Neural progenitor cell (in vitro differentiated cells): ENCODE results near the gene HUNK. TPM values are rescaled to one million over a fixed set of nuclear protein-coding genes. Genes with fewer than 3 reads are reported as not detected.

ENCODE experiments used
- DNase-seq: peaks from one replicate; pipeline ENCODE4 v3.0.0-alpha.2; 2016; ENCODE audit warnings: low spot score
- H2AFZ ChIP-seq: fragments of 200-600 bp; sonication (generic); replicated peaks from 2 replicates; pipeline ENCODE4 v1.6.1; 2016; ENCODE audit warnings: antibody characterized with exemption
- H3F3A ChIP-seq: fragments of 200-600 bp; sonication (generic); 2 replicates; pipeline ENCODE4 v1.6.1; 2016; ENCODE audit warnings: antibody characterized with exemption, low read depth
- H3K27ac ChIP-seq: fragments of 200-600 bp; sonication (generic); 2 replicates; pipeline ENCODE4 v1.5.1; 2016; ENCODE audit warnings: mild to moderate bottlenecking
- H3K27me3 ChIP-seq: fragments of 200-600 bp; sonication (generic); 2 replicates; pipeline ENCODE4 v1.6.1; 2016; ENCODE audit warnings: mild to moderate bottlenecking, moderate library complexity
- H3K36me3 ChIP-seq: fragments of 200-600 bp; sonication (generic); 2 replicates; pipeline ENCODE4 v1.5.1; 2016
- H3K4me1 ChIP-seq: fragments of 200-600 bp; sonication (generic); 2 replicates; pipeline ENCODE4 v1.6.1; 2016; ENCODE audit warnings: mixed run types
- H3K4me2 ChIP-seq: fragments of 200-600 bp; sonication (generic); 2 replicates; pipeline ENCODE4 v1.6.1; 2016
- H3K4me3 ChIP-seq: fragments of 200-600 bp; sonication (generic); 2 replicates; pipeline ENCODE4 v1.5.1; 2016
- H3K79me2 ChIP-seq: fragments of 200-600 bp; sonication (generic); 2 replicates; pipeline ENCODE4 v1.6.1; 2016; ENCODE audit warnings: low read depth
- H3K9ac ChIP-seq: fragments of 200-600 bp; sonication (generic); 2 replicates; pipeline ENCODE4 v1.6.1; 2016
- H3K9me3 ChIP-seq: fragments of 200-600 bp; sonication (generic); 2 replicates; pipeline ENCODE4 v1.5.1; 2016; ENCODE audit warnings: low read depth
- H4K20me1 ChIP-seq: fragments of 200-600 bp; sonication (generic); 2 replicates; pipeline ENCODE4 v1.6.1; 2016; ENCODE audit warnings: low read depth
- H3K27ac Mint-ChIP-seq: 3 replicates; pipeline ENCODE4 v1.8.0; 2021; ENCODE audit warnings: mixed read lengths
- H3K27me3 Mint-ChIP-seq: 2 replicates; pipeline ENCODE4 v1.8.0; 2022; ENCODE audit warnings: low read depth, mild to moderate bottlenecking, inconsistent platforms, moderate library complexity, mixed read lengths; ENCODE audit not compliant: insufficient read depth
- H3K36me3 Mint-ChIP-seq: 3 replicates; pipeline ENCODE4 v1.8.0; 2021; ENCODE audit warnings: mixed read lengths
- H3K4me1 Mint-ChIP-seq: 3 replicates; pipeline ENCODE4 v1.8.0; 2021; ENCODE audit warnings: mixed read lengths
- H3K4me3 Mint-ChIP-seq: 3 replicates; pipeline ENCODE4 v1.8.0; 2021; ENCODE audit warnings: mild to moderate bottlenecking, moderate library complexity, mixed read lengths
- H3K9me3 Mint-ChIP-seq: 3 replicates; pipeline ENCODE4 v1.8.0; 2020; ENCODE audit warnings: mixed read lengths
- EZH2 ChIP-seq: fragments of 200-600 bp; sonication (generic); IDR thresholded peaks from 2 replicates; pipeline ENCODE4 v1.6.1; 2017; ENCODE audit warnings: antibody characterized with exemption, mild to moderate bottlenecking, moderate library complexity
- EZH2phosphoT487 ChIP-seq: fragments of 200-600 bp; sonication (generic); IDR thresholded peaks from 2 replicates; pipeline ENCODE4 v1.6.1; 2017; ENCODE audit warnings: antibody characterized with exemption
- total RNA-seq: library from RNA; depleted of rRNA; stranded (reverse); fragments of >200 nt; gene quantifications from 2 replicates; pipeline ENCODE4 v1.2.3, GENCODE V29; 2015; ENCODE audit warnings: low replicate concordance
- TF ChIP-seq, protein P1 (sequence below): fragments of 200-600 bp; sonication (generic); IDR thresholded peaks from 2 replicates; pipeline ENCODE4 v1.5.1; 2017; ENCODE audit warnings: antibody characterized with exemption, mild to moderate bottlenecking

HUNK gene
- total RNA-seq, 1 donor from 2014 or later, result 4.7 TPM

DNA sequence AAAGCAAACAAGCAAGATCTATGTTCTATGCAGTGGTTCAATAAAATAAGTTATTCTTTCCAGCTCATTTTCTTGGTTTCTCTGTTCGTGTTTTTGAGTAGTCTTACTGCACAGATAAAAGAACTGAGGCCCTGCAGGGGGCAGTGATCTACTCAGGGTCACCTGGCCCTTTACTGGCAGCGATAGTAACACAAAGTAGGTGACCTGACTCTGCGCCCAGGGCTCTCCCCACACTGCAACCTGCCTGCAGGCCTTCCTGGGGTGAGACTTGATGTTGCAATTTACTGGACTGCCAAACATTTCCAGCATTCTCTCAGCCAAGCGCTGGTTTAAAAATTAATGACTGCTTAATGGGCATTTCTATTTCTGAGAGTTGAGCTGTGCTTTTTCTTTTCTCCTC is 110.3 kb downstream of the HUNK start:
- Histone ChIP-seq H4K20me1 (no peaks in the 10 kb centered on the region), H2AFZ (no peak overlapping the region), H3K4me1 (peaks cover 7% of the 10 kb centered on the region), H3K4me3 (no peak overlapping the region), H3F3A (no peaks in the 10 kb centered on the region), H3K79me2 (no peaks in the 10 kb centered on the region), H3K36me3 (no peaks in the 10 kb centered on the region), H3K27me3 (no peaks in the 10 kb centered on the region), H3K4me2 (no peak overlapping the region), H3K9ac (no peak overlapping the region), H3K9me3 (no peaks in the 10 kb centered on the region), H3K27ac (no peak overlapping the region)
- peaks cover 38% of the 10 kb centered on the region for H3K36me3 Mint-ChIP-seq
- H3K27ac Mint-ChIP-seq, result no peak overlapping the region
- no peak overlapping the region for H3K4me3 Mint-ChIP-seq
- peaks cover 7% of the 10 kb centered on the region for H3K9me3 Mint-ChIP-seq
- DNase-seq, result no peak
- H3K4me1 Mint-ChIP-seq, result peaks cover 6% of the 10 kb centered on the region
- TF ChIP-seq, protein P1, sequence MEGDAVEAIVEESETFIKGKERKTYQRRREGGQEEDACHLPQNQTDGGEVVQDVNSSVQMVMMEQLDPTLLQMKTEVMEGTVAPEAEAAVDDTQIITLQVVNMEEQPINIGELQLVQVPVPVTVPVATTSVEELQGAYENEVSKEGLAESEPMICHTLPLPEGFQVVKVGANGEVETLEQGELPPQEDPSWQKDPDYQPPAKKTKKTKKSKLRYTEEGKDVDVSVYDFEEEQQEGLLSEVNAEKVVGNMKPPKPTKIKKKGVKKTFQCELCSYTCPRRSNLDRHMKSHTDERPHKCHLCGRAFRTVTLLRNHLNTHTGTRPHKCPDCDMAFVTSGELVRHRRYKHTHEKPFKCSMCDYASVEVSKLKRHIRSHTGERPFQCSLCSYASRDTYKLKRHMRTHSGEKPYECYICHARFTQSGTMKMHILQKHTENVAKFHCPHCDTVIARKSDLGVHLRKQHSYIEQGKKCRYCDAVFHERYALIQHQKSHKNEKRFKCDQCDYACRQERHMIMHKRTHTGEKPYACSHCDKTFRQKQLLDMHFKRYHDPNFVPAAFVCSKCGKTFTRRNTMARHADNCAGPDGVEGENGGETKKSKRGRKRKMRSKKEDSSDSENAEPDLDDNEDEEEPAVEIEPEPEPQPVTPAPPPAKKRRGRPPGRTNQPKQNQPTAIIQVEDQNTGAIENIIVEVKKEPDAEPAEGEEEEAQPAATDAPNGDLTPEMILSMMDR, result no peak
- TF ChIP-seq EZH2phosphoT487 (no peak), EZH2 (no peak)
- no peaks in the 10 kb centered on the region for H3K27me3 Mint-ChIP-seq

DNA sequence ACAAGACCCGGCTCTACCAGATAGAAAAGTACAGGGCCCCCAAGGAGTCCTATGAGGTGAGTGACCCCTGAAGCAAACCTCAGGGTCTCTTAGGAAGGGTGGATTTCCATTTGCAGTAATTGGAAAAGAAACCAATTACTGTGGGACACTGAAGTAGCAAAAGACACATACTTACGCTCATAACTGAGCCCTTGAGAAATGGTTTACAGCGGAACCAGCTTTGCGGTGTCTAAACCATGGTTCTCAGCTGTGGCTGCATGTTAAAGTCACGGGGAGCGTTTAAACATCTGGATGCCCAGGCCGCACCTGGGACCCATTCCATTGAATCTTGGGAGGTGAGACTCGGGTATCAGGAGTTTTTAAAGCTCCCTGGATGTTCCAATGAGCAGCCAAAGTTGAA is 110.7 kb downstream of the HUNK start:
- H3K79me2 ChIP-seq, result no peaks in the 10 kb centered on the region
- H3K27me3 Mint-ChIP-seq, result no peaks in the 10 kb centered on the region
- peaks cover 35% of the 10 kb centered on the region for H3K36me3 Mint-ChIP-seq
- no peak overlapping the region for H3K27ac ChIP-seq
- no peaks in the 10 kb centered on the region for H3K36me3 ChIP-seq
- no peak overlapping the region for H3K4me2 ChIP-seq
- H3K9me3 ChIP-seq, result no peaks in the 10 kb centered on the region
- no peak overlapping the region for H3K27ac Mint-ChIP-seq
- H3K4me1 Mint-ChIP-seq, result peaks cover 6% of the 10 kb centered on the region
- no peak overlapping the region for H2AFZ ChIP-seq
- no peaks in the 10 kb centered on the region for H3K27me3 ChIP-seq
- no peak for DNase-seq
- no peaks in the 10 kb centered on the region for H4K20me1 ChIP-seq
- peaks cover 7% of the 10 kb centered on the region for H3K9me3 Mint-ChIP-seq
- no peak overlapping the region for H3K4me3 Mint-ChIP-seq
- no peak overlapping the region for H3K4me3 ChIP-seq
- TF ChIP-seq EZH2, result no peak
- no peak for TF ChIP-seq EZH2phosphoT487
- TF ChIP-seq, protein P1, result no peak
- no peak overlapping the region for H3K9ac ChIP-seq
- no peaks in the 10 kb centered on the region for H3F3A ChIP-seq
- peaks cover 7% of the 10 kb centered on the region for H3K4me1 ChIP-seq

GRCh38 chr21:31985398-31985797 is 112.6 kb downstream of the HUNK start:
- H3F3A ChIP-seq, result no peaks in the 10 kb centered on the region
- H3K4me3 Mint-ChIP-seq, result no peak overlapping the region
- H3K9me3 Mint-ChIP-seq, result peaks cover 4% of the 10 kb centered on the region
- no peaks in the 10 kb centered on the region for H3K9me3 ChIP-seq
- no peak overlapping the region for H2AFZ ChIP-seq
- peaks cover 6% of the 10 kb centered on the region for H3K4me1 Mint-ChIP-seq
- H4K20me1 ChIP-seq, result no peaks in the 10 kb centered on the region
- H3K4me3 ChIP-seq, result no peak overlapping the region
- H3K4me2 ChIP-seq, result no peak overlapping the region
- H3K36me3 ChIP-seq, result no peaks in the 10 kb centered on the region
- H3K36me3 Mint-ChIP-seq, result peaks cover 35% of the 10 kb centered on the region
- H3K27ac Mint-ChIP-seq, result no peak overlapping the region
- no peak for DNase-seq
- H3K9ac ChIP-seq, result no peak overlapping the region
- peaks cover 7% of the 10 kb centered on the region for H3K4me1 ChIP-seq
- peaks cover 3% of the 10 kb centered on the region for H3K27me3 Mint-ChIP-seq
- no peak for TF ChIP-seq EZH2
- no peaks in the 10 kb centered on the region for H3K79me2 ChIP-seq
- H3K27me3 ChIP-seq, result no peaks in the 10 kb centered on the region
- no peak overlapping the region for H3K27ac ChIP-seq

DNA sequence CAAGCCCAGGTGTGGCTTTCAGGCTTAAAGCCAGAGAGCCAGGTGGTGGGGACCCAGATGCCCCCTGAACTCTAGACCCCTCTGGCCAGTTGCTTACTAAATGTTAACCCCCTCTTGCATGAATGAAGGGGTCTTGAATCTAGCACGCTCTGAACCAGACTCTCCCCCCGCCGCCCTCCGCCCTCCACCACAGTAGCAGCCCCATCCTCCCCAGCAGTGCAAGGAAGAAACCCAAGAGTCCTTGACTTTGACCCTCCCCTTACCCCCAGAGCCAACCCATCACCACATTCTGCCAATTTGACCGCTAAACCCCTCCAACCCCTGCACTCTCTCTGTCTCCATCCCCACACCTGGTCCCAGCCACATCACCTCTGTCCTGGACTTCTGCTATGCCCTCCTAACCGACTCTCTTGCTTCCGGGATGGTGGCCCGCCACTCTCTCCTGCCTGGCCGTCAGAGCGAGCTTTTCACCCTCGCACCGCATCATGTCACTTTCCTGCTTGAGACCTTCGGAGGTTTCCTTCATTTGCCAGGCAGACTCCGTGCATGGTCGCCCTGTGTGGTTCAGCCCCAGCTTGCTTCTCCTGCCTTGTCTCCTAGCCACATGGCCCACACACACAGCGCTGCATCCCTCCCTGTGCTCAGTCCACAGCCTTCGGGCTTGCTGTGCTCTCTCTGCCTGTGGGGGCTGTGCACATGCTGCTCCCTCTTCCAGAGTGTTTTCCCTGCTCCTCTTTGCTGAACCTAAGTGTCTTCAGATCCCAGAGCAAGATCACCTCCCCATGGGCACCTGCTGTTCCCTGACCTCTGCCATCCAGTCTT is 113.4 kb downstream of the HUNK start:
- no peak overlapping the region for H3K9ac ChIP-seq
- no peaks in the 10 kb centered on the region for H3K36me3 ChIP-seq
- peaks cover under 1% of the 10 kb centered on the region for H3K9me3 Mint-ChIP-seq
- H3K27me3 Mint-ChIP-seq, result peaks cover 3% of the 10 kb centered on the region
- no peak overlapping the region for H3K27ac Mint-ChIP-seq
- peaks cover 32% of the 10 kb centered on the region for H3K36me3 Mint-ChIP-seq
- no peaks in the 10 kb centered on the region for H3K79me2 ChIP-seq
- H3F3A ChIP-seq, result no peaks in the 10 kb centered on the region
- no peaks in the 10 kb centered on the region for H4K20me1 ChIP-seq
- H3K9me3 ChIP-seq, result no peaks in the 10 kb centered on the region
- DNase-seq, result no peak
- TF ChIP-seq, protein P1, result no peak
- TF ChIP-seq EZH2, result no peak
- no peak for TF ChIP-seq EZH2phosphoT487
- no peak overlapping the region for H3K4me3 Mint-ChIP-seq
- H3K4me1 Mint-ChIP-seq, result peaks cover 6% of the 10 kb centered on the region
- H3K4me1 ChIP-seq, result peaks cover 7% of the 10 kb centered on the region
- no peaks in the 10 kb centered on the region for H3K27me3 ChIP-seq
- H2AFZ ChIP-seq, result no peak overlapping the region
- H3K4me3 ChIP-seq, result no peak overlapping the region
- H3K4me2 ChIP-seq, result no peak overlapping the region
- no peak overlapping the region for H3K27ac ChIP-seq
